RWPE2 (cell line): ENCODE data around the gene SNX24.
A peak's percentile ranks its signal among the peaks of the same experiment; 100 is the strongest.

Experiments used
- ATAC-seq: fragments of 200-7000 bp; cut with Tn5 transposase; 3 replicates; pipeline ENCODE4 v1.9.1; 2021; ENCODE audit warnings: low read depth
- DNase-seq: peaks from one replicate; pipeline ENCODE4 v3.0.0-alpha.2; 2020; ENCODE audit warnings: low spot score
- H3K27ac ChIP-seq: fragments of 450-650 bp; 2 replicates; pipeline ENCODE4 v1.5.1; 2017; ENCODE audit warnings: mild to moderate bottlenecking; ENCODE audit not compliant: poor library complexity, severe bottlenecking
- H3K27me3 ChIP-seq: fragments of 250-450 bp; sonication (Bioruptor Pico); 2 replicates; pipeline ENCODE4 v1.5.1; 2021; ENCODE audit warnings: mild to moderate bottlenecking, moderate library complexity; ENCODE audit not compliant: insufficient read depth, poor library complexity, severe bottlenecking
- H3K36me3 ChIP-seq: fragments of 250-450 bp; sonication (Bioruptor Pico); 2 replicates; pipeline ENCODE4 v1.5.1; 2020; ENCODE audit warnings: low read depth, mild to moderate bottlenecking, moderate library complexity
- H3K4me1 ChIP-seq: fragments of 250-450 bp; sonication (Bioruptor Pico); 2 replicates; pipeline ENCODE4 v1.5.1; 2021; ENCODE audit warnings: mild to moderate bottlenecking, moderate library complexity; ENCODE audit not compliant: insufficient read depth, poor library complexity, severe bottlenecking
- H3K4me3 ChIP-seq: fragments of 250-450 bp; sonication (Bioruptor Pico); 2 replicates; pipeline ENCODE4 v1.5.1; 2021; ENCODE audit warnings: mild to moderate bottlenecking, moderate library complexity; ENCODE audit not compliant: severe bottlenecking
- H3K9me3 ChIP-seq: fragments of 250-450 bp; sonication (Bioruptor Pico); 2 replicates; pipeline ENCODE4 v1.5.1; 2021; ENCODE audit warnings: mild to moderate bottlenecking, moderate library complexity; ENCODE audit not compliant: severe bottlenecking
- TF ChIP-seq, protein P1 (sequence below): fragments of 450-650 bp; IDR thresholded peaks from one replicate; pipeline ENCODE4 v1.5.1; 2017; ENCODE audit warnings: mild to moderate bottlenecking, moderate library complexity; ENCODE audit not compliant: poor library complexity, severe bottlenecking

Gene SNX24

GRCh38 chr5:122919969-122920368, 74.6 kb downstream of the SNX24 start:
- ATAC-seq (no peak), DNase-seq (no peak)
- Histone ChIP-seq H3K9me3 (no peaks in the 10 kb centered on the region), H3K27me3 (no peaks in the 10 kb centered on the region), H3K27ac (no peak overlapping the region), H3K4me3 (no peak overlapping the region), H3K36me3 (peaks cover 4% of the 10 kb centered on the region; the same call in 1 of the 2 replicates), H3K4me1 (peaks cover 10% of the 10 kb centered on the region)
- TF ChIP-seq, protein P1, sequence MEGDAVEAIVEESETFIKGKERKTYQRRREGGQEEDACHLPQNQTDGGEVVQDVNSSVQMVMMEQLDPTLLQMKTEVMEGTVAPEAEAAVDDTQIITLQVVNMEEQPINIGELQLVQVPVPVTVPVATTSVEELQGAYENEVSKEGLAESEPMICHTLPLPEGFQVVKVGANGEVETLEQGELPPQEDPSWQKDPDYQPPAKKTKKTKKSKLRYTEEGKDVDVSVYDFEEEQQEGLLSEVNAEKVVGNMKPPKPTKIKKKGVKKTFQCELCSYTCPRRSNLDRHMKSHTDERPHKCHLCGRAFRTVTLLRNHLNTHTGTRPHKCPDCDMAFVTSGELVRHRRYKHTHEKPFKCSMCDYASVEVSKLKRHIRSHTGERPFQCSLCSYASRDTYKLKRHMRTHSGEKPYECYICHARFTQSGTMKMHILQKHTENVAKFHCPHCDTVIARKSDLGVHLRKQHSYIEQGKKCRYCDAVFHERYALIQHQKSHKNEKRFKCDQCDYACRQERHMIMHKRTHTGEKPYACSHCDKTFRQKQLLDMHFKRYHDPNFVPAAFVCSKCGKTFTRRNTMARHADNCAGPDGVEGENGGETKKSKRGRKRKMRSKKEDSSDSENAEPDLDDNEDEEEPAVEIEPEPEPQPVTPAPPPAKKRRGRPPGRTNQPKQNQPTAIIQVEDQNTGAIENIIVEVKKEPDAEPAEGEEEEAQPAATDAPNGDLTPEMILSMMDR, result no peak

GRCh38 chr5:122921826-122922225, 76.4 kb downstream of the SNX24 start:
- TF ChIP-seq, protein P1, result no peak
- no peak for DNase-seq
- Histone ChIP-seq H3K4me1 (peaks cover 6% of the 10 kb centered on the region), H3K4me3 (no peak overlapping the region), H3K27me3 (no peaks in the 10 kb centered on the region), H3K36me3 (peaks cover 4% of the 10 kb centered on the region; the same call in 1 of the 2 replicates), H3K27ac (no peak overlapping the region), H3K9me3 (no peaks in the 10 kb centered on the region)
- no peak for ATAC-seq

- DNase-seq (no peak), ATAC-seq (peak; percentile 55; the same call in 1 of the 3 replicates)
- Histone ChIP-seq H3K9me3 (no peaks in the 10 kb centered on the region), H3K4me3 (no peak overlapping the region), H3K27me3 (no peaks in the 10 kb centered on the region), H3K4me1 (peaks cover 6% of the 10 kb centered on the region), H3K27ac (no peak overlapping the region), H3K36me3 (peaks cover 4% of the 10 kb centered on the region; the same call in 1 of the 2 replicates)
- TF ChIP-seq, protein P1, result no peak
Measured at GRCh38 chr5:122924203-122924602, 78.8 kb downstream of the SNX24 start.

- ATAC-seq (no peak), DNase-seq (no peak)
- TF ChIP-seq, protein P1, result no peak
- Histone ChIP-seq H3K4me1 (peaks cover 6% of the 10 kb centered on the region), H3K9me3 (no peaks in the 10 kb centered on the region), H3K36me3 (peaks cover 4% of the 10 kb centered on the region; the same call in 1 of the 2 replicates), H3K4me3 (no peak overlapping the region), H3K27ac (no peak overlapping the region), H3K27me3 (no peaks in the 10 kb centered on the region)
Measured at GRCh38 chr5:122924719-122925395, 79.4 kb downstream of the SNX24 start.

- ATAC-seq, result no peak
- TF ChIP-seq, protein P1, result no peak
Measured at GRCh38 chr5:122929001-122929400, 83.6 kb downstream of the SNX24 start.

More at GRCh38 chr5:122929001-122929400, 83.6 kb downstream of the SNX24 start:
- DNase-seq, result no peak
- Histone ChIP-seq H3K36me3 (peaks cover 2% of the 10 kb centered on the region; the same call in 1 of the 2 replicates), H3K4me1 (peaks cover 2% of the 10 kb centered on the region), H3K4me3 (no peak overlapping the region), H3K27me3 (no peaks in the 10 kb centered on the region), H3K9me3 (no peaks in the 10 kb centered on the region), H3K27ac (no peak overlapping the region)
